RKO (cell line): ENCODE data around the gene MTCH1.
"Not testable (repeated sequence)": the region's sequence is repeated elsewhere in the genome, so short reads cannot be mapped to it uniquely, and the experiment has no call there.

Experiments used
- DNase-seq: peaks from one replicate; pipeline ENCODE4 v3.0.0-alpha.2; 2016; ENCODE audit warnings: low spot score

MTCH1 gene

DNA sequence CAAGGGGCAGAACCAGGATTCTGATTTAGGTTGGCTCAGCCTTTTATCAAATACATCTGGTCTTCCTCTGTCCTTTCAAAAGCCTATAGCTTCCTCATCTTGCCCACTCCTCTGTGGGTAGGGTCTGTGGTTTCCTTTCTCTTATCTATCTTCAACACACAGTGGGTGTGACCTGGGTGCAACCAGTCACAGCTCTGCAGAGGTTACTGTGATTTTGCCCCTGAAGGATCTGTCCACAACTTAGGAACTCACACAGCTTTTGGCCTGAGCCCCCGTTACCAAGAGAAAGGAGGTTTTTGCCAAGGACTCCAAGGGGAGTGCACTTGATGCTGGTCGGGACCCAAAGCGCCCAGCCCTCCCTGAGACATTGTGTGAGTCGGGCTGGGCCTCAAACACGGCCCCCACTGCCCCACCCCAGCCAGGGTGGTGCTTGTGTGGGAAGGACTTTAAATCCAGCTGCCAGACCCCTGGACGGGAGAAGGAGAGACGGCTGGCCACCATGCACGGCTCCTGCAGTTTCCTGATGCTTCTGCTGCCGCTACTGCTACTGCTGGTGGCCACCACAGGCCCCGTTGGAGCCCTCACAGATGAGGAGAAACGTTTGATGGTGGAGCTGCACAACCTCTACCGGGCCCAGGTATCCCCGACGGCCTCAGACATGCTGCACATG lies 31.6 kb downstream of the MTCH1 start, which contains the start of gene PI16:
TSS of gene PI16 (plus strand) at position 477 of the 670 bp plus-strand sequence. CDS start at position 500, 23 bp downstream.
- DNase-seq: no peak

DNA sequence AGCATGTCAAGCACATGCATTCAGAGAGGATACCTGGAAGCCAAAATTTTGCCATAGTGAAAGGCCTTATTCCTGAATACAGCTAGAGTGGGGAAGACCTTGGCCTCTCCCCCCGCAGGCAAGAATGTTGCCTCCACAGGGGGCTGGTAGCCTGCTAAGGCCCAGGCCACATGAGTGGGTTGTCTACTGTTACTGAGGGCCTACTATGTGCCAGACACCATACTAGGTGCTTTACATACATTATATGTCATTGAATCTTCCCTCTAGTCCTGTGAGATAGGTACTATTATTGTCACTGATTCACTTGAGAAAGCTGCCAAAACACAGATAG lies 32.1 kb downstream of the MTCH1 start:
- DNase-seq: no peak

DNA sequence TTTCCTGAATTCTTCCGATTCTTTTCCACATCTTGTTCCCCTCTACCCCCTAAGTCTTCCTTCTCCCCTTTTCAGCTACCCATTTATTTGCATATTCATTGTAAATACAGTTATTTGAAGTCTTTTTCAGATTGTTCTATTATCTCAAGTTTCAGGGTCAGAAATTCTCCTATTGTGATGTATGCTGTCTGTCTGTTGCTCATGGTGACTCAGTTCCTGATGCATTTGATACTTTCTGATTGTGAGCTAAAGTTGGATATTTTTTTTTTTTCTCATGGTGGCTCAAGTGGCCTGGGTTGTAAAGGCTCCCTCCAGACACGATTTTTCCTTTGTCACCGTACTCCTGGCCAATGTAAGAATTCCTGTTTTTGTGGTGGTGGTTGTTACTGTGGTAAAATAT lies 36.4 kb downstream of the MTCH1 start:
- peak; percentile 78 for DNase-seq

DNA sequence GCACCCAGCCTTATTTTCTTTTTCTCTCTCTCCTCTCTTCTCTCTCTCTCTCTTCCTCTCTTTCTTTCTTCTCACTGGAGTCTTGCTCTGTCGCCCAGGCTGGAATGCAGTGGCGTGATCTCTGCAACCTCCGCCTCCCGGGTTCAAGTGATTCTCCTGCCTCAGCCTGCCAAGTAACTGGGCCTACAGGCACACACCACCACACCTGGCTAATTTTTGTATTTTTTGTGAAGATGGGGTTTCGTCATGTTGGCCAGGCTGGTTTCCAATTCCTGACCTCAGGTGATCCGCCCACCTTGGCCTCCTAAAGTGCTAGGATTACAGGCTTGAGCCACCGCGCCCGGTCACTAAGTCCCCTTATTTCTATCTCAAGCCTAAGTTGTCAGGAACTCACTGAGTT lies 36.9 kb downstream of the MTCH1 start:
- DNase-seq: not testable (repeated sequence)

DNA sequence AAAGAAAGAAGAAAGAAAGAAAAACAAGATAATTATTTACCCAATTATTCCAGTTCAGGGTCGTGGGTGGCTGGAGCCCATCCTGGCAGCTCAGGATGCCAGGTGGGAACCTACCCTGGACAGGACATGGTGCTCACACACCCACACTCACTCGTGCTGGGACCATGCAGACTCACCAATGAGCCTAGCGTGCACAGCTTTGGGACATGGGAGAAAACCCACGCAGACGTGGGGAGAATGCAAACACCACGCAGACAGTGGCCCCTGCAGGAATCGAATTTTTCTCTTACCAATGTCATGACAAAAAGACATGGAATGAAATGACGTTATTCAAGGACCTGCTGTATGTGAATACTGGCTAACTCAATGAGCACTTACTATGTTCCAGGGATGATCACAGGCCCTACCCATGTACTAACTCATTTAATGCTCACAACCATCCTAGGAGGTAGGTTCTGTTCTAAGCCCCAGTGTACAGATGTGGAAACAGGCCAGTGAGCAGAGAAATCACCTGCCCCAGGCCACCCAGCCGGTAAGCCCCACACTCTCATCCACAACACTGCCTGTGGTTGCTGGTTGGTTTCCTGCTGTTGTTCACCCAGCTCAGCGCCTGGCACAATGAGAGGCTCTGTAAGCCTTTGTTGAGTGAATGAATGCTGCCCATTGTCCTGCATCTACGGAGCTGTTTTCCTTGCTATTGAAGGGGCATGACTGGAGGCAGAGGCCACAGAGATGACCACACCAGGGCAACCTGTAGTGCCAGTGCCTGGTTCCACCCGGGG lies 38.2 kb downstream of the MTCH1 start:
- no peak for DNase-seq

DNA sequence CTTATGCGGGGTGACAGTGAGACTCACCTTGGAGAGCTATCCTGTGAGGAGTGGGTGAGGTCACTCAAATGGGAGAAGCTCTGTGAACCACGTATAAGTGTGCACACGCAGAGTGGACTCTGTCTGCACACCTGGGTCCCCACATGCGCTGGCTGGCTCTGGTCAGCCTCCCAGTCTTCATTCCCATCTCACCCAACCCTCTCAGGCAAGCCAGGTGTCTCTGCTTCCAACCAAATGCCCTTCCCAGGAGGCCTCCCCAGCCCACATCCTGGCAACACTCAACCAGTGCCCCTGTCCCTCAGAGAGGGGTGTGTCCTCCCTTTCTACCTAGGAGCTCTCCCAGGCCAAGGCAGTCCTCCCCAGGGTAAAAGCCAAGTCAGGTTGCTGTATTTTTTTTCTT lies 39.5 kb downstream of the MTCH1 start:
- no peak for DNase-seq

DNA sequence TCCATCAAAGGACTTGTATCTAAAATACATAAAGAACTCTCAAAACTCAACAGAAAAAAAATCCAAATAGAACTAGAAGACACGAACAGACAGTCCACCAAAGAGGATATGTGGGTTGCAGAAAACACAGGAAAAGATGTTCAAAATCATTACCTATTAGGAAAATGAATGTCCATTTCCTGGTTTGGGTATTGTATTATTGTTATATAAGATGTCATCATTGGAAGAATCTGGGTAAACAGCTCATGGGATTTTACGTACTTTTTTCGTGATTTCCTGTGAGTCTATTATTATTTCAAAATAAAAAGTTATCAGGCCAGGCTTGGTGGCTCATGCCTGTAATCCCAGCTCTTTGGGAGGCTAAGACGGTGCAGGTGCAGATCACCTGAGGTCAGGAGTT lies 40.7 kb downstream of the MTCH1 start:
- DNase-seq: no peak

DNA sequence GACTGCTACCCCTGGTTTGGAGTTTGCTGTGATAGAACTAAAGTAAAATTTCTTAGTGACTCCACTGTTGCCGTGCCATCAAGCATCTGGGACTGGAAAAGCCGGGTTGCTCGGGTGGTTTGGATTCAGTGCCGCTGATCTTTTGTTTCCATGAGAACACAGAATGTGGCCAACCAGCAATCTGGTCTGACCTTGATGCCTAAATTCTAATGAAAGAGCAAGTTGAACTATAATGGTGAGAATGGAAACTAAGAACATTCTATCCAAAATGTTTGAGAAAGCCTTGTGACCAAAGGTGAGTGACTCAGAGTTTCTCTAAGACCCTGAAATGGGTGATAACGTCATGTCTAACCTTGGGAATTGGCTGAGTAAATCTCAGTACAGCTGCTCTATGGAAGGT lies 41.3 kb downstream of the MTCH1 start:
- DNase-seq: no peak

DNA sequence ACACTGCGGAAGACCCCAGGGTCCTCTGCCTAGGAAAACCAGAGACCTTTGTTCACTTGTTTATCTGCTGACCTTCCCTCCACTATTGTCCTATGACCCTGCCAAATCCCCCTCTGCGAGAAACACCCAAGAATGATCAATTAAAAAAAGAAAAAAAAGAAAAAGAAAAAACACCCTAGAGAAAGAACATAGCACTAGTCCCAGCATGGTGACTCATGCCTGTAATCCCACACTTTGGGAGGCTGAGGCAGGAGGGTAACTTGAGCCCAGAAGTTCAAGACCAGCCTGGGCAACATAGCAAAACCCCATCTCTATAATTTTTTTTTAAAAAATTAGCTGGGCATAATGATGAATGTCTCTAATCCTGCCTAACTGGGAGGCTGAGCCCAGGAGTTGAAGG lies 43.7 kb downstream of the MTCH1 start:
- not testable (repeated sequence) for DNase-seq

DNA sequence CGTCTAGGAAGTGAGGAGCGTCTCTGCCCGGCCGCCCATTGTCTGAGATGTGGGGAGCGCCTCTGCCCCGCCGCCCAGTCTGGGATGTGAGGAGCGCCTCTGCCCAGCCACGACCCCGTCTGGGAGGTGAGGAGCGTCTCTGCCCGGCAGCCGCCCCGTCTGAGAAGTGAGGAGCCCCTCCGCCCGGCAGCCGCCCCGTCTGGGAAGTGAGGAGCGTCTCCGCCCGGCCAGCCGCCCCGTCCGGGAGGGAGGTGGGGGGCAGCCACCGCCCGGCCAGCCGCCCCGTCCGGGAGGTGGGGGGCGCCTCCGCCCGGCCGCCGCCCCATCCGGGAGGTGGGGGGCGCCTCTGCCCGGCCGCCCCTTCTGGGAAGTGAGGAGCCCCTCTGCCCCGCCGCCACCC lies 44.4 kb downstream of the MTCH1 start:
- not testable (repeated sequence) for DNase-seq

DNA sequence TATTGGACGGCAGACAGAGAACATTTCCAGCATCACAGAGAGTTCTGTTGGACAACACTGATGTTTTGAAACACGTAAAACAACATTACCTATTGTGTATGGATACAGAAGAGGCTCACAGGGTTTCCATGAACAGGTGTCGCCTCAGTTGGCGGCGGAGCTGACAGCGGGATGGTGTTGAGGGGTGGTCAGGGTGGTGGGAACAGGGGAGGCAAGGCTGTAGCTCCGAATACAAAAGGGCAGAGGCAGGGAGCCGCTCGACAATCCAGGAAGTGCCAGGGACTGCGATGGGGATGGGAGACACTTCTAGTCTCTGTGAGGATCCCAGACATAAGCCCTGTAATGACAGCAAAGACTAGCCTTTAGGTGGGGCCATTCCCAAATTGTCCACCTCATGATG lies 46.0 kb downstream of the MTCH1 start:
- DNase-seq: no peak

DNA sequence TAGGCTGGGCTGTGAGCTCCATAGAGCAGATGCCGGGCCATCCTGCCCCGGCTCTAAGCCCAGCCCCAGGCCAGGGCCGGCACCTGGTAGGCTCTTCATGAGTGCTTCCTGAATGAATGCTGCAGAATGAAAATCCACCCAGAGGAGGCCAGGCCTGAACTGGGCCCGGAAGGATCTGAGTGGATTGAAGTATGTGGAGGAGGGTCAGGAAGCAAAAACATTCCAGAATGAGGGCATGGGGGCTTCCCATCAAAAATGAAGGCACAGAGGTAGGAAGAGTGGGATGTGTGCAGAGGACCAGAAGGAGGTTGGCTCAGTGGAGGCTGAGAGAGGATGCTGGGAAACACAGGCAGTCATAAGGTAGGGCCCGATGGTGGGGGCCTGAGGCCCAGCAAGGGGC lies 47.0 kb downstream of the MTCH1 start:
- not testable (repeated sequence) for DNase-seq

DNA sequence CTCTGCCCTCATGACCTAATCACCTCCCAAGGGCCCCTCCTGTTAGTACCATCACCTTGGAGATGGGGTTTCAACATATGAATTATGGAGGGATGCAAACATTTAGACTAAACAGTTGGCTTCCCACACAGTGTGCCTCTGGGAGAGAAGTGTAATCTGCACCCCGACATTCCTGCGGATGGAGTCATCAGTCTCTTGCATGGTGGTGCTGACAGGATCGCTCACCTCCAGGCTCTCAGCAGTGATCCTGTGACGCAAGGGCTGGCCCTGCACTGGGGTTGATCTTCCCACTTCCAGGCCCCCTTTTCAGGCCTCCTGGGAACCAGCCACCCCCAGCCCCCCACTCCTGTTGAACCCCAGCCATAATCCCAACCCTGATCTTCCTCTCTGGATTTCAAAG lies 47.5 kb downstream of the MTCH1 start:
- DNase-seq: peak; percentile 26

DNA sequence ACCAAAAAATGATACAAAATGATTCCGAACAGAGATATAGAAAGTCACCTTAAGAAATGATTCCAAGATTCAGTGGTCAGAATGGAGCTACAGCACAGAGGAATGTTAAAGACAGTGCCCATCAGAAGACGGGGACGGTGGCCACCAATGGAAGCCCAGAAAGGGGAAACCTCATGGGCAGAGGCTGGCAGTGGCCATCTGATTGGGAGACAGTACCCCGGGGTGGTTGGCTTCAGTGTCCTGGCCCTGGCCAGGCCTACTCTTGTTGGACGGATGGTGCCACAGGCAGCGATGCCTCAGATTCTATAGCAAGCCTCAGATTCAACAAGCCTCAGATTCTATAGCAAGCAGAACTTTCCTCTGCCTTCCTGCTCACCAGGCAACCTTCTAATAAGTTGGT lies 48.1 kb downstream of the MTCH1 start:
- no peak for DNase-seq

DNA sequence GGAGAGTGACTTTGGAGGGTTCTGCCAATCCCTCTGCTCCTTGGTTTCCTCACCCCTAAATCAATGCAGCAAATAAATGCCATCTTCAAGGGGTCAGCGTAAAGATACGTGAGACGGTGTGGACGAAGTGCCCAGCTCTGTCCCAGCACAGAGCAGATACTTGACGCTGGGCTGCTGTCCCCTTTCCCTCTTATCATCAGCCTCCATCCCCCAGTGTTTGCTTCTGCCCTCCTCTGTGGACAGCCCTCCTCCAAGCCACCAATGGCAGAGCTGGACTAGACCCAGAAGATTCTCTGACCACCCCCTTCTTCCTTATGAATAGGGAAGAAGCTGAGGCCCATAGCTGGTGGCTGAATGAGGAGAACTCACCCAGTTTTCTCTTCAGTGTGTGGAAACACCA lies 49.2 kb downstream of the MTCH1 start:
- DNase-seq: no peak

DNA sequence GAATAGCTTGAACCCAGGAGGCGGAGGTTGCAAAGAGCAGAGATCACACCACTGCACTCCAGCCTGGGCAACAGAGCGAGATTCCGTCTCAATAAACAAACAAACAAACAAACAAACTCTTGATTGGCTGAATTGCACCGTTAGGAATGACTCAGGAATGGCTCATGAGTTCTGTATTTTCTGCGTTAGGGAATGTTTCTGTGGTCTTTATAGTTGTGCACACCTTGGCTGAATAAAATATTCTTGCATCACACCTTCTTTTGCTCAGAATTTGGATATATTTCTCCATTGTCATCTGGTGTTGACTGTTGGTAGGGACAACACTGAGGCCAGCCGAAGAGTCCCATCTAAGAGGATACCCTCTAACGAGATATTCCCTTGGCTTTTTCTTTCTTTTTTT lies 51.1 kb downstream of the MTCH1 start:
- DNase-seq: no peak

DNA sequence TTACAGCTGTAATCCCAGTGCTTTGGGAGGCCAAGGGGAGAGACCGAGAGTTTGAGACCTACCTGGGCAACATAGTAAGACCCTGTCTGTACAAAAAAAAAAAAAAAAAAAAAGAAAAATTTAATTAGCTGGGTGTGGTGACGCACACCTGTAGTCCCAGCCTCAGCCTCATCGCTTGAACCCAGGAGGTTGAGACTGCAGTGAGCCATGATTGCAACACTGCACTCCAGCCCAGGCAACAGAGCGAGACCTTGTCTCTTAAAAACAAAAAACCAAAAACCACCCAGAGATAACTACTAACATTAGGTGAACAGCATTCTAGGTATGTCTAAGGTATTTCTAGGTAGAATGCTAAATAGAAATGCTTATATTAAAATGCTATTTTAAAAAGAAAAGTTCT lies 52.5 kb downstream of the MTCH1 start:
- DNase-seq: no peak

DNA sequence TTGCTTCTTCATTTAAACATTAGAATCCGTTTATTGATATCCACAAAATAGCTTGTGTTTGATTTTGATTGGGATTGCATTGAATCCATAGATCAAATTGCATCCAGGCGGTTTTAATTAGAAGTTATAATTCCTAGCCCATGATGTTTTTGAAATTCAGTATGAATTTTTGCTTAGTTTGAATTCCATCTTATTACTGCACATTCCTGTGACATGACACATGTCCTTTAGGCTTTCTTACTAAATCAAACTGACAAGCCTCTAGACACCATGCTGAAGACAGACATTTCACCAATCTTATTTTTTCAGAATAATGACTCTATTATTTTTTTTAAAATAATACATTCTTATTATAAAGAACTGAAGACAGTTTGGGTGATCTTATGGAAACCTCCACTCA lies 52.9 kb downstream of the MTCH1 start:
- DNase-seq: peak; percentile 42

DNA sequence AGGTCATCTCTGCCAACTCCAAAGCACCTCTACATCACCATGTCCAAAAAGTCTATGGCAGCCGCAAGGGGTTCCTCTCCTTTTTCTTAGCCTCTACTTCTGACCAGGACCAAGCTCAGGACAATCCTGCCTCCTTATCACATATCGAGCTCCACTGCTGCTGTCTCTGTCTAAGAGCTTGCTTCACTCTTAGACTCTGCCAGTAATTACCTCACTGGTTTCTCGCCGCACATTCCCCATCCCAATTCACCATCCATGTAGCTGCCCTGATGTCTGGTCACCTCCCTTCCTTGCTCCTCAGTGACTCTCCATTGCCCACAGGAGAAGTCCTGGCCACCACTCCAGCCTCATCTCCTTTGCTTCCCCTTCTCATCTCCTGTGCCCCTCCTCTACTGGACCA lies 55.5 kb downstream of the MTCH1 start:
- no peak for DNase-seq

DNA sequence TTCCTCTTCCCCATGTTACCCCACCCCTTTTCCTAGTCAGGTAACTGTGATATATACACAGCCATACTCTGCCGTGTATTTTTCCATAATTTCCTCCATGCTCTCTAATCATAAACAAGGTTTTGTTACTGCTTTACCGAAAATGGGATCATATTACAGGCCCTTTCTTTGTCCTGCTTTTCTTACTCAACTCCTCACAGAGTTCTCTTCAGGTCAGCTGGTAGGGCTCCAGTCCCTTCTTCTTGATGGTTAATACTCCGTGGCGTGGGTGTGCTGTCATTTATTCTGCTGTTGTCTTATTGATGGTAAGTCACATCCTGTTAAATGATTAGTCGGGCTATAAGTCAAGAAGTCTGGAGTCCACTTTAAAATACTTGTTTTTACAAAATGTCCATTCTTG lies 56.4 kb downstream of the MTCH1 start:
- no peak for DNase-seq

DNA sequence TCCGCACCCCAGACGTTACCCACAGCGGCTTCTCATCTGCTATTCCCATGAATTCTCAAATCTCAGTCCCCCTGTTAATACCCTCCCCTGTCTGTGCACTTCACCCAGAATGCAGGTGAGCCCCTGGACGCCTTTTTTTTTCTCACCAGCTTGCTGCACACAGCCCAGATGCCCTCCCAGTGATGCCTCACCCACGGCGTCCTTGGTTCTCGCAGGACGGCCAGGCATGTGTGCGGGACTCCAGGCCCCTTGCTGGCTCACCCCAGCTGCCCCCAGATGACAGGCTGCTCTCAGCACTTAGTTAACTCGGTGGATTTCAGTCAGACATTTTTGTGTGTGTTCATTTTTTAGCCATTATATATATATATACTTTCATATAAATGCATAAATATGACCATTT lies 56.8 kb downstream of the MTCH1 start:
- no peak for DNase-seq

DNA sequence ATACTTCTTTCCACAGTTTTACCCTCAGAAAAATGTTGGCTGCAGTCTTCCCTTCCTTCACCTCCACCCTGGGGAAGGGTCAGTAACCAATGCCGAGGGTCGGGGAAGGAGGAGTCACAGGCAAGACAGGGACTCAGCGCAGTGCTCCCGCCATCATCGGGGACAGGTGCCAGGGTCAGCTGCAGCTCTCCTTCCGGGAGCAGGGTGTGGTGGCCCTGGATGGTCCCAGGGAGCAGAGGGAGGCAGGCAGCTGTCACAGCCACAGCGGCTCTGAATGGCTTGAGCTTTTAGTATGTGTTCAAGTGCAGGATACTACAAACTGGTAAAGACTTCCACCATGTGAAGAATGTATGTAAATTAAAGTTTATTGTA lies 57.5 kb downstream of the MTCH1 start:
- no peak for DNase-seq

DNA sequence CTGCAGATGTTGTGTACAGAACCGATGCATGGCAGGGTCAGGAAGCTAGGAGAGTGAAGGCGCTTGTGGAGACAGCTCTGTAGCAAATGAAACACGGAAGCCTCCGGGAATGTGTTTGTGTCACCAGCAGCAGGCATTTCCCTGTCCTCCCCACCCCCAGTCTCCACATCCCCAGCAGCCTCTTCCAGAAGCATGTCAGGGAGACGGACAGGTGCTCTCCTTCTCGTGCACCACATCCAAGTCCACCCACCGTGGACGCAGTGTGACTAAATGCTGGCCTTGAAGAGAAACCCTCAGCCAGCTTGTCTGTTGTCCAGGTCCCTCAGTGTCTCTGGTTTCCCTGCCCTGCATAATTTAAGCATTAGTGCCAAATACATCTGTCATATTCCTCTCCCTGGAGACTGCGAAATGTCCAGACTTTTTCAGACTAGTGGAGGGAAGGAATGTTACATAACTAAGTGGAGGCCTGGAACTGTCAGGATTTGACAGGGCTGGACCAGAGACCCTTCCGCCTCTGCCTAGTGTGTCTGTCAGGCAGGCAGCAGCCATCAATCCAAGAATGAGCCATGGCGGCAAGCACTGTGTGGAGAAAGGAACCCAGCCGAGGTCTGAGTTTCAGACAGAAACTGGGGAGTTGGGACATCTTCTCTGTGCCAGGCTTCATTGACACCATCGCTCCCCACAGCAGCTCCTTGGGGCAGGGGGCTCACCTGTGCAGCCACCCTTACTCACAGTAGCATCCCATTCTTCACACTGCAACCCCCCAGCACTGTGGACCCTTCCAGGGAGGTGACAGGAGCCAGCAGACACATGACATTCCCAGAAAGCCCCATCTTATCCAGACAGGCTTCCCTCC lies 58.1 kb downstream of the MTCH1 start:
- no peak for DNase-seq
